DND-41 (cell line): Measurements from ENCODE around the gene CCBE1.

Experiments
- ATAC-seq: fragments of 200-7000 bp; cut with Tn5 transposase; 3 replicates; pipeline ENCODE4 v1.9.1; 2021; ENCODE audit warnings: low read depth; ENCODE audit not compliant: insufficient read depth
- DNase-seq: peaks from one replicate; pipeline ENCODE4 v3.0.0-alpha.2; 2020
- H2AFZ ChIP-seq: 2 replicates; pipeline ENCODE4 v1.6.0; 2012; ENCODE audit warnings: low read depth, low read length
- H3K27ac ChIP-seq: 2 replicates; pipeline ENCODE4 v1.5.1; 2012; ENCODE audit warnings: low read length, inconsistent platforms
- H3K27me3 ChIP-seq: fragments of 200-600 bp; sonication (generic); 2 replicates; pipeline ENCODE4 v1.6.0; 2012; ENCODE audit warnings: low read length, mild to moderate bottlenecking, inconsistent platforms; ENCODE audit not compliant: insufficient read depth, poor library complexity
- H3K36me3 ChIP-seq: 2 replicates; pipeline ENCODE4 v1.5.1; 2012; ENCODE audit warnings: low read length, inconsistent platforms; ENCODE audit not compliant: insufficient read depth
- H3K4me1 ChIP-seq: 2 replicates; pipeline ENCODE4 v1.5.1; 2012; ENCODE audit warnings: mild to moderate bottlenecking, low read length; ENCODE audit not compliant: insufficient read depth
- H3K4me2 ChIP-seq: 2 replicates; pipeline ENCODE4 v1.6.0; 2012; ENCODE audit warnings: mild to moderate bottlenecking, moderate library complexity, low read length, inconsistent platforms; ENCODE audit not compliant: insufficient read depth
- H3K4me3 ChIP-seq, 2 experiments: fragments of 200-600 bp in 1 of 2; shearing (Covaris generic) in 1 of 2; 2 replicates each; pipeline ENCODE4 v1.5.1; 2012 to 2016; ENCODE audit warnings: inconsistent platforms in 2 of 2, low read length in 2 of 2, mild to moderate bottlenecking in 2 of 2, low read depth in 1 of 2, moderate library complexity in 1 of 2
- H3K79me2 ChIP-seq: 2 replicates; pipeline ENCODE4 v1.6.0; 2012; ENCODE audit warnings: low read length, inconsistent platforms; ENCODE audit not compliant: insufficient read depth
- H3K9ac ChIP-seq: 2 replicates; pipeline ENCODE4 v1.6.0; 2012; ENCODE audit warnings: low read depth, mild to moderate bottlenecking, inconsistent platforms, low read length, moderate library complexity
- H3K9me3 ChIP-seq: 2 replicates; pipeline ENCODE4 v1.5.1; 2012; ENCODE audit warnings: low read length, moderate library complexity, mild to moderate bottlenecking, inconsistent platforms; ENCODE audit not compliant: insufficient read depth, severe bottlenecking
- H4K20me1 ChIP-seq: 2 replicates; pipeline ENCODE4 v1.6.0; 2012; ENCODE audit warnings: low read length; ENCODE audit not compliant: insufficient read depth
- EZH2 ChIP-seq: IDR thresholded peaks from 3 replicates; pipeline ENCODE4 v1.6.1; 2012; ENCODE audit warnings: borderline replicate concordance, low read depth, mild to moderate bottlenecking, moderate library complexity, low read length, inconsistent platforms; ENCODE audit not compliant: severe bottlenecking
- TF ChIP-seq, protein P1 (sequence below): IDR thresholded peaks from 2 replicates; pipeline ENCODE4 v1.5.1; 2012; ENCODE audit warnings: borderline replicate concordance, low read length, moderate library complexity, mild to moderate bottlenecking; ENCODE audit not compliant: poor library complexity, severe bottlenecking; ENCODE audit errors: extremely low read depth

The CCBE1 gene

DNA sequence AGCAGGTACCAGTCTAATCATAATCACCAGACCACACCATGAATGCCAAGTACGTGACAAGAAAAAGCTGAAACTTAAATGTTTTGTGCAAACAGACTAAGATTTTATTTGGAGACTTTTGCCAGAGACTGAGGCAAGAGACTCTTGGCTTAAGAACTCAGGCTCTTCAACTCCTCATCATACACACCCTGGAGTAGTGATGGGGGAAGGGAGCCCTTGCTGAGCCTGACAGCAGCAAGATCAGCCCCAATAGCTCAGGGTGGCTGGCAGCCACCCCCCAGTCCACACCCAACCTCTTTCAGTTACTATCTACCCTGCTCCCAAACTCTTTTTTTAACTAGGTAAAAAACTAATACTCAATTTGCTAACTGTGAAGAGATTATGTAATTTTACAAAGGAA is 114.8 kb downstream of the CCBE1 start:
- no peak for TF ChIP-seq EZH2
- TF ChIP-seq, protein P1, sequence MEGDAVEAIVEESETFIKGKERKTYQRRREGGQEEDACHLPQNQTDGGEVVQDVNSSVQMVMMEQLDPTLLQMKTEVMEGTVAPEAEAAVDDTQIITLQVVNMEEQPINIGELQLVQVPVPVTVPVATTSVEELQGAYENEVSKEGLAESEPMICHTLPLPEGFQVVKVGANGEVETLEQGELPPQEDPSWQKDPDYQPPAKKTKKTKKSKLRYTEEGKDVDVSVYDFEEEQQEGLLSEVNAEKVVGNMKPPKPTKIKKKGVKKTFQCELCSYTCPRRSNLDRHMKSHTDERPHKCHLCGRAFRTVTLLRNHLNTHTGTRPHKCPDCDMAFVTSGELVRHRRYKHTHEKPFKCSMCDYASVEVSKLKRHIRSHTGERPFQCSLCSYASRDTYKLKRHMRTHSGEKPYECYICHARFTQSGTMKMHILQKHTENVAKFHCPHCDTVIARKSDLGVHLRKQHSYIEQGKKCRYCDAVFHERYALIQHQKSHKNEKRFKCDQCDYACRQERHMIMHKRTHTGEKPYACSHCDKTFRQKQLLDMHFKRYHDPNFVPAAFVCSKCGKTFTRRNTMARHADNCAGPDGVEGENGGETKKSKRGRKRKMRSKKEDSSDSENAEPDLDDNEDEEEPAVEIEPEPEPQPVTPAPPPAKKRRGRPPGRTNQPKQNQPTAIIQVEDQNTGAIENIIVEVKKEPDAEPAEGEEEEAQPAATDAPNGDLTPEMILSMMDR, result no peak
- no peak overlapping the region for H3K9ac ChIP-seq
- H4K20me1 ChIP-seq, result no peaks in the 10 kb centered on the region
- H2AFZ ChIP-seq, result no peak overlapping the region
- no peaks in the 10 kb centered on the region for H3K79me2 ChIP-seq
- no peaks in the 10 kb centered on the region for H3K9me3 ChIP-seq
- no peaks in the 10 kb centered on the region for H3K36me3 ChIP-seq
- H3K27me3 ChIP-seq, result peaks cover 5% of the 10 kb centered on the region
- DNase-seq (no peak), ATAC-seq (no peak)
- H3K4me2 ChIP-seq, result no peak overlapping the region
- H3K4me1 ChIP-seq, result no peaks in the 10 kb centered on the region
- H3K27ac ChIP-seq, result no peak overlapping the region
- H3K4me3 ChIP-seq, result no peak overlapping the region

DNA sequence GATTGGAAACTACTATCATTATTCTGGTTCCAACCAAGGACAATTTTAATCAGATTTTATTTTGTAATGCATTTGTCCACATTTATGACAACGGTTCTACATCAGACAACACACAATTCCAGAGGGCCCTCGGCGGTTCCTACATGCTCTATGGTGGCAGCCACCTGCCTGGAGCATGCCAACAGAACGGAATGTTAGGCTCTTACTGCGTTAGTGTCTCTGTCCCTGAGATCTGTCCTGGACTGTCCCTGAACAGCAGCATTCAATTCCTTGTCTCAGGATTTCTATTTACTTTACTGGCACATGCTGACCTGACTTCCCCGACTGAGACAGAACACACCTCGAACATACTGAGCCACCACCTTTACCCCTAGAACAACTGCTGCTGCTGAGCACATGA is 117.7 kb downstream of the CCBE1 start:
- TF ChIP-seq EZH2, result no peak
- Histone ChIP-seq H3K36me3 (no peaks in the 10 kb centered on the region), H3K9ac (no peak overlapping the region), H3K4me2 (no peak overlapping the region), H4K20me1 (no peaks in the 10 kb centered on the region), H3K4me3 (no peak overlapping the region), H3K4me1 (no peaks in the 10 kb centered on the region), H2AFZ (no peak overlapping the region), H3K27me3 (no peaks in the 10 kb centered on the region), H3K79me2 (no peaks in the 10 kb centered on the region), H3K9me3 (no peaks in the 10 kb centered on the region), H3K27ac (no peak overlapping the region)
- ATAC-seq, result no peak
- DNase-seq, result no peak

DNA sequence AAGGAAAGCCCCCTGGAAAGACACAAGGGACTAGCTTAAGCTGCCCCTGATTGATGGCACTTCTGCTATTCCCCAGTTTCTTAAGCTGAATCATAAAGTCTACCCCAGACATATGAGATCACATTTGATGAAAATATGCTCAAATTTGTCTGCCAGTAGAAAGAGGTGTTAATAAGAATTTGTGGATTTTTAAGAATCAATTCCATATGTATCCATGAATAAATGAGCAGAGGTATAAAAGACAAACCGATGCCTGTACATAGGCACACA is 119.9 kb downstream of the CCBE1 start:
- H3K9ac ChIP-seq, result no peak overlapping the region
- H4K20me1 ChIP-seq, result no peaks in the 10 kb centered on the region
- H3K4me3 ChIP-seq, result no peak overlapping the region
- H3K27me3 ChIP-seq, result no peaks in the 10 kb centered on the region
- H3K27ac ChIP-seq, result no peak overlapping the region
- no peaks in the 10 kb centered on the region for H3K9me3 ChIP-seq
- ATAC-seq, result no peak
- H2AFZ ChIP-seq, result no peak overlapping the region
- no peak overlapping the region for H3K4me2 ChIP-seq
- H3K4me1 ChIP-seq, result no peaks in the 10 kb centered on the region
- no peaks in the 10 kb centered on the region for H3K79me2 ChIP-seq
- DNase-seq, result no peak
- TF ChIP-seq, protein P1, result no peak
- H3K36me3 ChIP-seq, result no peaks in the 10 kb centered on the region

DNA sequence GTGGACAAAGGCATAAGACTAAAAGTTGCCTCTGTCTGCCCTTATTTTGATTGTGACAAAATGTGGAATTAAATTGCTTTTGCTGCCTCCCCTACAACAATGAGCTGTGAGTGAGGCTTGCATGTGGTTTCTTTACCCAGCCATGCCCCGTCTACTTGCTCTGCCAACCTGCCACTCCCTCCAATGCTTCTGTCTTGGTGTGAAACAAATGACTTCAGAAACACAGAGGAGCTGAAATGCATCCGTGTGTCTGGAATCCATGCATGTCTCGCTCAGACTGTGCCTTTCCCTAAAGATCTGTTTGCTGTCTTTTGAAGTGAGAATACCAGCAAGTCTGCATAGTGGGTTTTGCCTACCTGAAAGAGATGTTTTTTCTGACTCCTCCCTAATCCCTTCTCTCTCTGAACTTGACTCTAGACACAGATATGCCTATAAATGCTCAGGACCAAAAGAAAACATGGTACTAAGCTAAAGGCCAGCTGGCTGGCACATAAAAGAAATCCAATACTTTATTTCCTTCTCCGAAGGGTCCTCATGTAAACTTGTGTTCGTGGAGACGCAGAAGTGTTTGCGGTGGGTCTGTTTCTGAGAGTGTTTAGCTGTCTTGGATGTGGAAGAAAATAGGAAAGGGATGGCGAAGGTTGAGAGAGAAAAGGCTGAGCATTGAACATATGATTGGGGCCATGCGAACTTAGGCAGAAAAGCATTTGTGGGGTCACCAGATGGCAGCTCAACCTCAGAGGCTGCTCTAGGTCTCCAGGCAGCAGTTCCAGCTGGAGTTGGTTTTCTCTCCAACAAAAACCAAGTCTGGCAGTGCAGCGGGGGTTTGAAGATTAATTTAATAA is 120.5 kb downstream of the CCBE1 start:
- H3K9ac ChIP-seq, result no peak overlapping the region
- no peak for DNase-seq
- no peaks in the 10 kb centered on the region for H4K20me1 ChIP-seq
- H3K9me3 ChIP-seq, result no peaks in the 10 kb centered on the region
- H3K4me2 ChIP-seq, result no peak overlapping the region
- H3K4me3 ChIP-seq, result no peak overlapping the region
- ATAC-seq, result no peak
- no peak overlapping the region for H3K27ac ChIP-seq
- TF ChIP-seq, protein P1, result no peak
- TF ChIP-seq EZH2, result no peak
- H3K36me3 ChIP-seq, result no peaks in the 10 kb centered on the region
- H3K79me2 ChIP-seq, result no peaks in the 10 kb centered on the region
- no peak overlapping the region for H2AFZ ChIP-seq
- no peaks in the 10 kb centered on the region for H3K4me1 ChIP-seq
- H3K27me3 ChIP-seq, result no peaks in the 10 kb centered on the region
